Cardiac muscle cell (in vitro differentiated cells and primary cell): ENCODE measurements around the gene KAT14. TPM values are rescaled to one million over a fixed set of nuclear protein-coding genes. Genes with fewer than 3 reads are reported as not detected.
"Not testable (repeated sequence)": the region's sequence is repeated elsewhere in the genome, so short reads cannot be mapped to it uniquely, and the experiment has no call there.

Experiments
- DNase-seq, 2 donors: peaks; one replicate each; pipeline versions ENCODE4 v3.0.0 to v3.0.0-alpha.2; 2010 to 2017; ENCODE audit warnings: low read depth in 1 of 2, low spot score in 1 of 2
- H3K27ac ChIP-seq: fragments of 200-600 bp; sonication (generic); 2 replicates; pipeline ENCODE4 v1.5.1; 2016
- H3K27me3 ChIP-seq: fragments of 200-600 bp; sonication (generic); 2 replicates; pipeline ENCODE4 v1.6.0; 2016; ENCODE audit warnings: control low read depth
- H3K36me3 ChIP-seq: fragments of 200-600 bp; sonication (generic); 2 replicates; pipeline ENCODE4 v1.5.1; 2016; ENCODE audit warnings: control low read depth
- H3K4me1 ChIP-seq: fragments of 200-600 bp; sonication (generic); 2 replicates; pipeline ENCODE4 v1.8.1; 2017; ENCODE audit warnings: low read depth, mild to moderate bottlenecking, mixed run types
- H3K4me3 ChIP-seq: fragments of 200-600 bp; sonication (generic); 2 replicates; pipeline ENCODE4 v1.5.1; 2016; ENCODE audit warnings: mild to moderate bottlenecking
- H3K9me3 ChIP-seq: fragments of 200-600 bp; sonication (generic); 2 replicates; pipeline ENCODE4 v1.5.1; 2017; ENCODE audit warnings: low read depth, mild to moderate bottlenecking, control low read depth
- polyA plus RNA-seq: library from polyadenylated mRNA; unstranded; fragments of >200 nt; fragmentation: Nextera tagmentation; extraction: Ambion mirVana; gene quantifications from 2 replicates; pipeline ENCODE4 v1.2.1, GENCODE V29; 2016
- total RNA-seq: library from RNA; depleted of rRNA; stranded (reverse); fragments of >200 nt; gene quantifications from 2 replicates; pipeline ENCODE4 v1.2.3, GENCODE V29; 2016
- TF ChIP-seq, protein P1 (sequence below): IDR thresholded peaks from 2 replicates; pipeline ENCODE4 v1.5.1; 2012; ENCODE audit warnings: low read depth, mild to moderate bottlenecking, low read length

KAT14 gene
- total and polyA plus RNA-seq, 2 experiments from 2014 or later = 19.8 to 23.5 TPM

DNA sequence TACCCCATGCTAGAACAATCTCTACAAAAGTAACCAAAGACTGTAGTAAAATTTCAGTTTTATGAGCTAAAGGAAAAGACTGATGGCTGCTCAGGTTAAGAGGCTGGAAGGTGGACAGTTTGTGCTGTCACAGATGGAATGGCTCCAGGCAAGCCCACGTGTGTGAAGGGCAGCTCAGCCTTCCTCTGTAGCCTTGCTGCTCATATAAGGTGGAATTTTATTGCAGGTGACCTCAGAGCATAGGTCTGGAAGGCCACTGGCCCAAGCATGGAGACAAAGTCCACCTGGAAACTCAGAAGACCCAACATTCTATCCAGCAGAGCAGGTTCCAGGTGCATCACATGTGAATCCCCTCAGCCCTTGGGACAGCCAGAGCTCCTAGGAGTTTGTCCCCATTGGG, 53.6 kb downstream of the KAT14 start:
- Histone ChIP-seq H3K4me1 (no peaks in the 10 kb centered on the region), H3K9me3 (no peaks in the 10 kb centered on the region), H3K4me3 (no peak overlapping the region), H3K27ac (no peak overlapping the region), H3K36me3 (peaks cover 16% of the 10 kb centered on the region), H3K27me3 (no peaks in the 10 kb centered on the region)
- TF ChIP-seq, protein P1, sequence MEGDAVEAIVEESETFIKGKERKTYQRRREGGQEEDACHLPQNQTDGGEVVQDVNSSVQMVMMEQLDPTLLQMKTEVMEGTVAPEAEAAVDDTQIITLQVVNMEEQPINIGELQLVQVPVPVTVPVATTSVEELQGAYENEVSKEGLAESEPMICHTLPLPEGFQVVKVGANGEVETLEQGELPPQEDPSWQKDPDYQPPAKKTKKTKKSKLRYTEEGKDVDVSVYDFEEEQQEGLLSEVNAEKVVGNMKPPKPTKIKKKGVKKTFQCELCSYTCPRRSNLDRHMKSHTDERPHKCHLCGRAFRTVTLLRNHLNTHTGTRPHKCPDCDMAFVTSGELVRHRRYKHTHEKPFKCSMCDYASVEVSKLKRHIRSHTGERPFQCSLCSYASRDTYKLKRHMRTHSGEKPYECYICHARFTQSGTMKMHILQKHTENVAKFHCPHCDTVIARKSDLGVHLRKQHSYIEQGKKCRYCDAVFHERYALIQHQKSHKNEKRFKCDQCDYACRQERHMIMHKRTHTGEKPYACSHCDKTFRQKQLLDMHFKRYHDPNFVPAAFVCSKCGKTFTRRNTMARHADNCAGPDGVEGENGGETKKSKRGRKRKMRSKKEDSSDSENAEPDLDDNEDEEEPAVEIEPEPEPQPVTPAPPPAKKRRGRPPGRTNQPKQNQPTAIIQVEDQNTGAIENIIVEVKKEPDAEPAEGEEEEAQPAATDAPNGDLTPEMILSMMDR = no peak
- no peak for DNase-seq

GRCh38 chr20:18194461-18194860, 56.8 kb downstream of the KAT14 start:
- H3K27me3 ChIP-seq, H3K4me1 ChIP-seq, H3K9me3 ChIP-seq, H3K27ac ChIP-seq, H3K36me3 ChIP-seq, H3K4me3 ChIP-seq, DNase-seq: not testable (repeated sequence)

GRCh38 chr20:18195931-18196330, 58.3 kb downstream of the KAT14 start:
- Histone ChIP-seq H3K27ac (no peak overlapping the region), H3K9me3 (no peaks in the 10 kb centered on the region), H3K27me3 (no peaks in the 10 kb centered on the region), H3K4me3 (no peak overlapping the region), H3K4me1 (no peaks in the 10 kb centered on the region), H3K36me3 (no peaks in the 10 kb centered on the region)
- TF ChIP-seq, protein P1 = no peak
- DNase-seq = no peak

DNA sequence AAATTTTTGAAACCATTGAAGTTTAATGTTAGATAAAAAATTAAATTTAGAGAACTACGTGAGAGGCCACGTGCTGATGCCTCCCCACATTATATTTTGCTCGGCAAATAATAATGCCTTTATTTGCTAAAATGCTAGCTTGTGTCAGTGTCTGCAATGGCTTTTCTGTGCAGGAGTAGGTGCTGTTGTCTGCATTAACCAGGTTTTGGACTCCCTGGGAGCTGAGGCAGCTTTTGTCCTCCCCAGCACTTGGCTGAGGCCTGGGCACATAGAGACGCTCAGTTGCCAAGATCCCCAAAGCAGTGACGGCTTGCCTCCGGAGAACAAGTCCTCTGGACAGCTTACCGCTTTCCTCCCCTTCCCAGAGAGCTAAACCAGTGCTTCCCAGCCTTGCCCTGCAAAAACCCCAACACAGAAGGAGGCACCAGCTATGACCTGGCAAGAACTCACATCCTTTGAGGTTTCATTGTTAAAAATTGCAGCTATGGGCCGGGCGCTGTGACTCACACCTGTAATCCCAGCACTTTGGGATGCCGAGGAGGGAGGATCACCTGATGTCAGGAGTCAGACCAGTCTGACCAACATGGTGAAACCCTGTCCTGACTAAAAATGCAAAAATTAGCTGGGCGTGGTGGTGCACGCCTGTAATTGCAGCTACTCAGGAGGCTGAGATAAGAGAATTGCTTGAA, 59.9 kb downstream of the KAT14 start:
- Histone ChIP-seq H3K4me3 (no peak overlapping the region), H3K27ac (no peak overlapping the region), H3K4me1 (no peaks in the 10 kb centered on the region), H3K27me3 (no peaks in the 10 kb centered on the region), H3K36me3 (no peaks in the 10 kb centered on the region), H3K9me3 (no peaks in the 10 kb centered on the region)
- DNase-seq = no peak
- TF ChIP-seq, protein P1 = no peak

DNA sequence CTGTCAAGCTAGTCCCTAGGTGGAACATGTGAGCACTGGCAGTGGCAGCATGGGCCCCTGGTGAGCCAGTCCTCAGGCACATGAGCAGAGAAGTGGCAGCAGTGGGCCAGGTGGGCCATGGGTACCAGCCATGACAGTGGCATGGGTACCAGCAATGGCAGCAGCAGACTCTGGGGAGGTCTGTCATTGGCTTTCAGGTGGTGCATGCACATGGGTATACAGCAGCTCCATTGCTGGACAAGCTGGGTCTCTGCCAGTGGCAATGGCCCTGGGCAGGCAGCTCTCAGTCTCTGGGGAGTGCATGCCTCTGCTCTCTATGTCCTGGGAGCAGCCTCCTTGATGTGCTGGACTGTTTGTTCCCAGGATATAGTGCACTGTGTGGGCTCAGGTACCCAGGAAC, 65.3 kb downstream of the KAT14 start:
- H3K4me1 ChIP-seq = no peaks in the 10 kb centered on the region
- no peak overlapping the region for H3K27ac ChIP-seq
- no peaks in the 10 kb centered on the region for H3K36me3 ChIP-seq
- no peaks in the 10 kb centered on the region for H3K9me3 ChIP-seq
- H3K27me3 ChIP-seq = no peaks in the 10 kb centered on the region
- DNase-seq = no peak
- TF ChIP-seq, protein P1 = no peak
- H3K4me3 ChIP-seq = no peak overlapping the region

DNA sequence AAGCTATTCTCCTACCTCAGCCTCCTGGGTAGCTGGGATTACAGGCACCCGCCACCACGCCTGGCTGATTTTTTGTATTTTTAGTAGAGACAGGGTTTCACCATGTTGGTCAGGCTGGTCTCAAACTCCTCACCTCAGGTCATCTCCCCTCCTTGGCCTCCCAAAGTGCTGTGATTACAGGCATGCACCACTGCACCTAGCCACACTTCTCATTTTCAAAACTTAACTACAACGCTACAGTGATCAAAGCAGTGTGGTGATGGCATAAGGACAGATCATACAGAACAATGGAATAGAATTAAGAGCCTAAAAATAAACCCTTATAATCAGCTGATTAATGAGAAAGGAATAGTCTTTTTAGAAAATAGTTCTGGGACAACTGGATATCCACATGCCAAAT, 66.0 kb downstream of the KAT14 start:
- not testable (repeated sequence) for H3K4me3 ChIP-seq, H3K27me3 ChIP-seq, H3K27ac ChIP-seq, H3K4me1 ChIP-seq, H3K36me3 ChIP-seq, DNase-seq, H3K9me3 ChIP-seq
